HL-60/S4 treated with phorbol 12-myristate 13-acetate at 8.2 ng/mL for 4 days and 3 days (cell line): ENCODE results near the gene HNRNPH2.

ENCODE experiments used
- in situ Hi-C: fragments of 300-500 bp; cut with MboI; formaldehyde crosslinking; loops from 2 replicates; pipeline ENCODE4 v1.15.0; 2022; ENCODE audit warnings: low sequenced_read_pairs

Gene HNRNPH2

GRCh38 chrX:101452056-101452455 lies 44.0 kb downstream of the HNRNPH2 start:
- in situ Hi-C loops, result no loop called here

GRCh38 chrX:101460669-101461068 lies 52.6 kb downstream of the HNRNPH2 start:
- in situ Hi-C loops, result no loop called here

GRCh38 chrX:101462892-101463291 lies 54.9 kb downstream of the HNRNPH2 start:
- in situ Hi-C loops, result no loop called here
